DMS 273 (cell line): Measurements from ENCODE around the gene SLC19A2.
"Not testable (repeated sequence)": the region's sequence is repeated elsewhere in the genome, so short reads cannot be mapped to it uniquely, and the experiment has no call there.

Experiments
- DNase-seq: peaks from one replicate; lab custom pipeline; 2025; ENCODE audit not compliant: unreplicated experiment; lab: John Stamatoyannopoulos, UW

SLC19A2 gene

GRCh38 chr1:169510060-169510459 lies 24.3 kb upstream of the SLC19A2 start:
- no peak for DNase-seq

- DNase-seq, result peak; percentile 39
These were observed 23.6 kb upstream of the SLC19A2 start for GRCh38 chr1:169509354-169509753.

- no peak for DNase-seq
These were observed 22.9 kb upstream of the SLC19A2 start for GRCh38 chr1:169508432-169509338.

- no peak for DNase-seq
These were observed 21.7 kb upstream of the SLC19A2 start for GRCh38 chr1:169507413-169507812.

GRCh38 chr1:169503601-169504000 lies 17.9 kb upstream of the SLC19A2 start:
- DNase-seq, result not testable (repeated sequence)

GRCh38 chr1:169499807-169500206 lies 14.1 kb upstream of the SLC19A2 start:
- DNase-seq, result no peak

- DNase-seq, result no peak
These were observed 11.6 kb upstream of the SLC19A2 start for GRCh38 chr1:169497317-169497716.

- no peak for DNase-seq
These were observed 10.2 kb upstream of the SLC19A2 start for GRCh38 chr1:169495916-169496315.

GRCh38 chr1:169495046-169495775 lies 9.5 kb upstream of the SLC19A2 start:
- no peak for DNase-seq

- DNase-seq, result no peak
These were observed 8.6 kb upstream of the SLC19A2 start for GRCh38 chr1:169494343-169494742.

GRCh38 chr1:169493251-169493650 lies 7.5 kb upstream of the SLC19A2 start:
- no peak for DNase-seq

GRCh38 chr1:169491845-169492281 lies 6.1 kb upstream of the SLC19A2 start:
- no peak for DNase-seq

- no peak for DNase-seq
These were observed 2.4 kb upstream of the SLC19A2 start for GRCh38 chr1:169488157-169488556.

- no peak for DNase-seq
These were observed 1.8 kb upstream of the SLC19A2 start for GRCh38 chr1:169487561-169487960.

- DNase-seq, result no peak
These were observed 1.4 kb upstream of the SLC19A2 start for GRCh38 chr1:169487133-169487532.

GRCh38 chr1:169486281-169487051 lies 722 bp upstream of the SLC19A2 start:
- DNase-seq, result peak; percentile 36

GRCh38 chr1:169484683-169485430 lies 887 bp downstream of the SLC19A2 start:
- DNase-seq, result peak; percentile 71

GRCh38 chr1:169484101-169484500 lies 1.6 kb downstream of the SLC19A2 start:
- no peak for DNase-seq

- DNase-seq, result peak; percentile 44
These were observed 2.2 kb downstream of the SLC19A2 start for GRCh38 chr1:169483500-169483966.

- DNase-seq, result no peak
These were observed 6.2 kb downstream of the SLC19A2 start for GRCh38 chr1:169479363-169480066.
